ENCODE results near the gene GALNS. TPM values are rescaled to one million over a fixed set of nuclear protein-coding genes. Genes with fewer than 3 reads are reported as not detected.

Gene GALNS
- total and polyA plus RNA-seq, 2 donors (not counting 1 experiment from before 2014, with no cell fraction given): 10.6 to 29.6 TPM

GRCh38 chr16:88840600-88841215 is 16.0 kb downstream of the GALNS start:
- TF ChIP-seq EZH2 (IDR thresholded peaks at IDR 0.05; ENCODE audit: low read length, missing control alignments) (no peak), CTCF (conservative IDR thresholded peaks at IDR 0.05 in 1 of 2, IDR thresholded peaks at IDR 0.05 in 1 of 2; ENCODE audit: low read depth in 1 of 2, low read length in 2 of 2) (no peak)
- Histone ChIP-seq H3K4me2 (ENCODE audit: extremely low read depth, insufficient read depth, low read length) (no peak overlapping the region), H3K4me3 (replicated peaks in 1 of 4; ENCODE audit: control extremely low read depth in 1 of 4, insufficient read depth in 1 of 4, low read depth in 3 of 4, low read length in 4 of 4) (no peak overlapping the region), H3K27ac (ENCODE audit: insufficient read depth, low read length) (no peak overlapping the region), H3K4me1 (ENCODE audit: control insufficient read depth, extremely low read depth, insufficient read depth, low read length) (no peaks in the 10 kb centered on the region), H2AFZ (ENCODE audit: low read length) (no peak overlapping the region), H3K79me2 (ENCODE audit: control insufficient read depth, insufficient read depth, low read length) (no peaks in the 10 kb centered on the region), H3K9me3 (ENCODE audit: control insufficient read depth, insufficient read depth, low read depth, low read length) (no peaks in the 10 kb centered on the region), H3K9ac (ENCODE audit: insufficient read depth, low read length) (no peak overlapping the region), H3K27me3 (ENCODE audit: control insufficient read depth, insufficient read depth, low read length) (no peaks in the 10 kb centered on the region), H4K20me1 (ENCODE audit: control insufficient read depth, extremely low read depth, insufficient read depth, low read length) (no peaks in the 10 kb centered on the region), H3K36me3 (ENCODE audit: control insufficient read depth, insufficient read depth, low read length) (peaks cover 9% of the 10 kb centered on the region)
- DNase-seq (ENCODE audit: low read depth in 2 of 2): no peak

DNA sequence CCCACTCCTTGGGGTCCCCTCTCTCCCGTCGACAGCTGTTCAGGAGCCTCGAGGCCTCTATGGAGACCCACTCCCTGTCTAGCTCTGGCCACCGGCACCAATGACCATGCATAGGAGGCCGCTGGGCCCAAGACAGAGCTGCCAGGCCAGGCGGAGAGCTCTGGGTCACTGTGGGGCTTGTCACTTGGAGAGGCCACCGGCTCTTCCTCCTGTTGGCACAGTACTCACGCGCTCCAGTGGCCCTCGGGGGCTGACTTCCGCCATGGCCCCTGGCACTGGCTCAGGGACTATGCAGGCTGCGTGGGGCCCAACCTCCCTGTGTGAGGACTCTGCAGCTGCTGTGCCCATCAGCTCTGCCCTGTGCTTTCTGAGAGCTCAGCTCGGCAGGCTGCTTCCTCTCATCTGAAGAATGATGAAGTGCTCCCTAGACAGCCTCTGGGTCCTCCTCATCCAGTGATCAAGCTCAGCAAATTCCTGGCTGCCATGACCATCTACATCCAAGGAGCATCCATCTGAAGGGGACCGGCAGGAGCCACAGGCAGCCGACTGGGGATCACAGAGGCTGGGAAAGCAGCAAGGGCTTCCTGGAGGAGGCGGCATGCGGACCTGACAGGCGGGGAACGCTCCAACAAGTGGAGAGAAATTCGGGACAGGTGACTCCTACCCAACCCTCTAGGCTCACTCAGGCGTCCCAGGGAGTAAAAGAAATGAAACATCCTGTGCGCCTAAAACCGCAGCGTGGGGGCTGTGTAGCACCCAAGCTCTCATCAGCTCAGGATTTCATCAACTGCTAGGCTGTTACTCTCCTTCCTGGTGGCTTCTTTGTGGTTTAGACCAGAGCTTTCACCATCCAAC is 16.8 kb downstream of the GALNS start:
- H3K27ac ChIP-seq (ENCODE audit: insufficient read depth, low read length): no peak overlapping the region
- H3K36me3 ChIP-seq (ENCODE audit: control insufficient read depth, insufficient read depth, low read length): peaks cover 10% of the 10 kb centered on the region
- no peaks in the 10 kb centered on the region for H4K20me1 ChIP-seq (ENCODE audit: control insufficient read depth, extremely low read depth, insufficient read depth, low read length)
- no peaks in the 10 kb centered on the region for H3K4me1 ChIP-seq (ENCODE audit: control insufficient read depth, extremely low read depth, insufficient read depth, low read length)
- no peaks in the 10 kb centered on the region for H3K27me3 ChIP-seq (ENCODE audit: control insufficient read depth, insufficient read depth, low read length)
- H3K4me2 ChIP-seq (ENCODE audit: extremely low read depth, insufficient read depth, low read length): no peak overlapping the region
- no peaks in the 10 kb centered on the region for H3K9me3 ChIP-seq (ENCODE audit: control insufficient read depth, insufficient read depth, low read depth, low read length)
- H3K79me2 ChIP-seq (ENCODE audit: control insufficient read depth, insufficient read depth, low read length): no peaks in the 10 kb centered on the region
- H3K4me3 ChIP-seq (replicated peaks in 1 of 4; ENCODE audit: control extremely low read depth in 1 of 4, insufficient read depth in 1 of 4, low read depth in 3 of 4, low read length in 4 of 4): no peak overlapping the region
- H3K9ac ChIP-seq (ENCODE audit: insufficient read depth, low read length): no peak overlapping the region
- no peak overlapping the region for H2AFZ ChIP-seq (ENCODE audit: low read length)
- no peak for TF ChIP-seq CTCF (conservative IDR thresholded peaks at IDR 0.05 in 1 of 2, IDR thresholded peaks at IDR 0.05 in 1 of 2; ENCODE audit: low read depth in 1 of 2, low read length in 2 of 2)
- no peak for TF ChIP-seq EZH2 (IDR thresholded peaks at IDR 0.05; ENCODE audit: low read length, missing control alignments)
- no peak for DNase-seq (ENCODE audit: low read depth in 2 of 2)

DNA sequence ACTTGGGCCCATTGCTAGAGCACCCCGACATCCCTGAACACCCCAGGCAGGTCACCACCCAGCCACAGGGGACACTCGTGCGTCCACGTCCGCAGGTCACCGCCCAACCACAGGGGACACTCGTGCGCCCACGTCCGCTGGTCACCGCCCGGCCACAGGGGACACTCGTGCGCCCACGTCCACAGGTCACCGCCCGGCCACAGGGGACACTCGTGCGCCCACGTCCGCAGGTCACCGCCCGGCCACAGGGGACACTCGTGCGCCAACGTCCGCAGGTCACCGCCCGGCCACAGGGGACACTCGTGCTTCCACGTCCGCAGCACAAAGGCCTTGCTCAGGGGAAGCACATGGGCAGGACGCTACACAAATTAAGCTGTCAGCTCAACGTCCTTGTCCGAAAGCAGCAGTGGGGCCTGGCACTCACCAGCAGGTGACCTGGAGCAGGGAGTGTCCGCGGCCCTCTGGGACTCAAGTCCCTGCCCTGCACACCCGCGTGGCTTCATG is 17.7 kb downstream of the GALNS start:
- TF ChIP-seq CTCF (conservative IDR thresholded peaks at IDR 0.05 in 1 of 2, IDR thresholded peaks at IDR 0.05 in 1 of 2; ENCODE audit: low read depth in 1 of 2, low read length in 2 of 2) (no peak), EZH2 (IDR thresholded peaks at IDR 0.05; ENCODE audit: low read length, missing control alignments) (no peak)
- H3K9ac ChIP-seq (ENCODE audit: insufficient read depth, low read length): no peak overlapping the region
- H3K9me3 ChIP-seq (ENCODE audit: control insufficient read depth, insufficient read depth, low read depth, low read length): no peaks in the 10 kb centered on the region
- H3K4me1 ChIP-seq (ENCODE audit: control insufficient read depth, extremely low read depth, insufficient read depth, low read length): no peaks in the 10 kb centered on the region
- H3K27ac ChIP-seq (ENCODE audit: insufficient read depth, low read length): no peak overlapping the region
- no peaks in the 10 kb centered on the region for H3K79me2 ChIP-seq (ENCODE audit: control insufficient read depth, insufficient read depth, low read length)
- H2AFZ ChIP-seq (ENCODE audit: low read length): no peak overlapping the region
- H3K36me3 ChIP-seq (ENCODE audit: control insufficient read depth, insufficient read depth, low read length): peaks cover 10% of the 10 kb centered on the region
- H3K4me2 ChIP-seq (ENCODE audit: extremely low read depth, insufficient read depth, low read length): no peak overlapping the region
- no peaks in the 10 kb centered on the region for H4K20me1 ChIP-seq (ENCODE audit: control insufficient read depth, extremely low read depth, insufficient read depth, low read length)
- H3K27me3 ChIP-seq (ENCODE audit: control insufficient read depth, insufficient read depth, low read length): no peaks in the 10 kb centered on the region
- no peak for DNase-seq (ENCODE audit: low read depth in 2 of 2)
- no peak overlapping the region for H3K4me3 ChIP-seq (replicated peaks in 1 of 4; ENCODE audit: control extremely low read depth in 1 of 4, insufficient read depth in 1 of 4, low read depth in 3 of 4, low read length in 4 of 4)
